ENCODE data around the gene NAA80.
"Not testable (repeated sequence)": the region's sequence is repeated elsewhere in the genome, so short reads cannot be mapped to it uniquely, and the experiment has no call there.

NAA80 gene

GRCh38 chr3:50292159-50293078 lies 6.8 kb downstream of the NAA80 start, which contains the start of gene IFRD2:
IFRD2 (minus strand) TSS chr3:50292429; CDS start chr3:50292274, 155 bp downstream.
- peak; percentile 90 to 93 for DNase-seq (ENCODE audit: low read depth in 1 of 2, low spot score in 1 of 2)

- DNase-seq (ENCODE audit: low read depth in 1 of 2, low spot score in 1 of 2): no peak
Observed at GRCh38 chr3:50290161-50290641, 9.0 kb downstream of the NAA80 start.

GRCh38 chr3:50289130-50289529 lies 10.1 kb downstream of the NAA80 start:
- DNase-seq (ENCODE audit: low read depth in 1 of 2, low spot score in 1 of 2): no peak

- DNase-seq (ENCODE audit: low read depth in 1 of 2, low spot score in 1 of 2): no peak
Observed at GRCh38 chr3:50288387-50289007, 10.7 kb downstream of the NAA80 start.

- no peak for DNase-seq (ENCODE audit: low read depth in 1 of 2, low spot score in 1 of 2)
Observed at GRCh38 chr3:50287262-50287661, 11.9 kb downstream of the NAA80 start.

GRCh38 chr3:50286322-50287227 lies 12.6 kb downstream of the NAA80 start:
- DNase-seq (ENCODE audit: low read depth in 1 of 2, low spot score in 1 of 2): no peak

GRCh38 chr3:50284121-50284520 lies 15.1 kb downstream of the NAA80 start:
- not testable (repeated sequence) for DNase-seq (ENCODE audit: low read depth in 1 of 2, low spot score in 1 of 2)

GRCh38 chr3:50279255-50280016 lies 19.8 kb downstream of the NAA80 start:
- DNase-seq (ENCODE audit: low read depth in 1 of 2, low spot score in 1 of 2): no peak

- no peak for DNase-seq (ENCODE audit: low read depth in 1 of 2, low spot score in 1 of 2)
Observed at GRCh38 chr3:50278880-50279224, 20.4 kb downstream of the NAA80 start, which contains the start of gene LSMEM2. LSMEM2 (plus strand) TSS chr3:50279087; CDS start chr3:50279114, 27 bp downstream.

- no peak for DNase-seq (ENCODE audit: low read depth in 1 of 2, low spot score in 1 of 2)
Observed at GRCh38 chr3:50278123-50278879, 20.9 kb downstream of the NAA80 start.

- DNase-seq (ENCODE audit: low read depth in 1 of 2, low spot score in 1 of 2): no peak
Observed at GRCh38 chr3:50276762-50277101, 22.5 kb downstream of the NAA80 start.

GRCh38 chr3:50275996-50276761 lies 23.0 kb downstream of the NAA80 start:
- DNase-seq (ENCODE audit: low read depth in 1 of 2, low spot score in 1 of 2): no peak

- no peak for DNase-seq (ENCODE audit: low read depth in 1 of 2, low spot score in 1 of 2)
Observed at GRCh38 chr3:50275141-50275995, 23.8 kb downstream of the NAA80 start.

- DNase-seq (ENCODE audit: low read depth in 1 of 2, low spot score in 1 of 2): peak; percentile 43 to 56
Observed at GRCh38 chr3:50274371-50275104, 24.7 kb downstream of the NAA80 start.

GRCh38 chr3:50273689-50274065 lies 25.5 kb downstream of the NAA80 start:
- DNase-seq (ENCODE audit: low read depth in 1 of 2, low spot score in 1 of 2): no peak

GRCh38 chr3:50272911-50273688 lies 26.1 kb downstream of the NAA80 start:
- peak; percentile 79 to 88 for DNase-seq (ENCODE audit: low read depth in 1 of 2, low spot score in 1 of 2)

- DNase-seq (ENCODE audit: low read depth in 1 of 2, low spot score in 1 of 2): not testable (repeated sequence)
Observed at GRCh38 chr3:50272538-50272910, 26.7 kb downstream of the NAA80 start.

All from activated T-helper 1 cell treated with anti-CD3 and anti-CD28 coated beads, Interleukin-2, amount 50 U/mL, for 16 hours (primary cell).